ENCODE measurements around the gene FAF1.
"Not testable (repeated sequence)": the region's sequence is repeated elsewhere in the genome, so short reads cannot be mapped to it uniquely, and the experiment has no call there.

FAF1 gene

DNA sequence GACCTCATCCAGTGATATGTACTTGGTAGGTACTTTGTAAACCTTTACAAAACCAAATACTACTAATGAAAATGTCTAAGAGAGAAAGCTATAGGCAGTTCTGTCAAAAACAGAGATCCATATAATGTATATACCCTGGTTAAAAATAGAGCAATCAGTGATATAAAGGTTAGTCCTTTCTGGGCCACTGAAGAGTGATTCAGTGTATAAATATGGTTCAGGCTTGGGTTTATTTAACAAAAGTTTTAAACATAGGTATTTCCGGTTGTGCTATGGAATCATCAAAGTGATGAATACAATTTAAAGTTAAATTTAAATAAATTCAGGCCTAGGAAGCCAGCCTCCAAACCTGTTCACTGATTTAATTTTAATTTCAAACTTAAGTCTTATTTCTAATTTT, 428.5 kb downstream of the FAF1 start:
- no peak for DNase-seq

DNA sequence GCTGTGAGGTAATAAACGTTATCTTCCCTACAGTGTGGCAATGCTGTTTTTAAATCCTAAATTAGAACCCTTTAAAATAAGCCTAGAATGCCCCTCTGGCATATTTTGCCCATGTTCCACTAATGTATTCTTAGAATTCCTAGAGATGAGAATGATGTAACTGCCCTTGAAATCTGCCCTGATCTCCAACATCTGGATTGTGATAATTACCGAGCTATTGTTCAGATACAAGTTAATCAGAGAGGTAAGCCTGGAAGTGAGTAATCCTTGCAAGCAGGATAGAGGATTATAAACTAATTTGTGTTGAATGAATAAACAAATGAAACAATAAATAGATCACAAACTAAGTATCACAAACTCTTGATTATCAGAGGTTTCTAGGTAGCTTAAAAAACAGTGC, 429.0 kb downstream of the FAF1 start:
- no peak for DNase-seq

DNA sequence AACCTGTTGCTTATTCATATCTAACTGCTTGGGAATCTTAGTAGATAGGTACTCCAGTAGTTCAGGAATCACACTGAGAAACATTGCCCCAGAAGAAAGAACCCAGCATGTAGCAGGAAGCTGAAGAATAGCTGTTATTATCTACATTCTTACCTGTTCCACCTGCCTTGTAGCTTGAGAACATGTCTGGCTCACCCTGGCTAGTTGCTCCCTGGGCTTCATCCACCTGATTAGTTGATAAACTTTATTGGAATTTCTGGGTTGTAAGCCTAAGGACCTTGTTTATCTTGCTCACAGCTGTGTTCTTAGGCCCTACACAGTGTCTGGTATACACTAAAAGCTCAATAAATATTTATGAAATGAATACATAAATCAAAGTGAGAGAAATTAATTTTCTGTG, 430.6 kb downstream of the FAF1 start:
- no peak for DNase-seq

DNA sequence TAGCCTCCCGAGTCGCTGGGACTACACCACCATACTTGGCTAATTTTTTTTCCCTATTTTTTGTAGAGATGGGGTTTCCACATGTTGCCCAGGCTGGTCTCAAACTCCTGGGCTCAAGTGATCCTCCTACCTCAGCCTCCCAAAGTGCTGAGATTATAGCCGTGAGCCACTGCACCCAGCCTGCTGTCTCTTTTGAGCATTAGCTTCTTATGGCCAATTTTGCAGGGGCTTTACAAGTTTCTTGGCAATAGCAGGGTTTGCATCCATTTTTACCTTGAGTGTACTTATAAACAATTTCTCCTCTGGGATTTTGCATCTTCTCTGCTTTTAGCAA, 432.1 kb downstream of the FAF1 start:
- not testable (repeated sequence) for DNase-seq

DNA sequence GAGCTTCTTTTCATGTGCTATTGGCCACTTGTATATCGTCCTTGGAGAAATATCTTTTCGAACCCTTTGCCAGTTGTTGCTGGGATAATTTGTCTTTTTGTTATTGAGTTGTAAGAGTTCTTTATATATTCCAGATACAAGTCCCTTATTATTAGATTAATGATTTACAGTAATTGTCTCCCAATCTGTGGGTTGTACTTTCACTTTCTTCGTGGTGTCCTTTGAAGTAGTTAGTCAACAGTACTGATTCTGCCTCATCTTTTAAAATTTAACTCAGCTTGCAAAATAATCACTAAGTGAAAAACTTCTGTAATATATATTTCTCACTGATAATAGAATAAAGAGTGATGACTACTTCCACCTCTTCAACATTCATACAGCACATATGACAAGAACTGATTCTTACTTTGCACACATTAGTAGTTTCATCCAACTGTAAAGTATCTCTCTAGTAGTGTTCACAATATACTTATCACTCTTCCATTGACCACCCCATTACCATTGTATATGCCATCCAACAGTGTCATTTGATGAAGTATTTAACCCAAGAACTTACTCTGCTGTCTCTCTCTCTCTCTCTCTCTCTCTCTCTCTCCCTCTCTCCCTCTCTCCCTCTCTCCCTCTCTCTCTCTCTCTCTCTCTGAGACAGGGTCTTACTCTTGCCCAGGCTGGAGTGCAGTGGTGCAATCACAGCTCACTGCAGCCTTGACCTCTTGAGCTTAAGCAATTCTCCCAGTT, 432.6 kb downstream of the FAF1 start:
- DNase-seq = no peak

DNA sequence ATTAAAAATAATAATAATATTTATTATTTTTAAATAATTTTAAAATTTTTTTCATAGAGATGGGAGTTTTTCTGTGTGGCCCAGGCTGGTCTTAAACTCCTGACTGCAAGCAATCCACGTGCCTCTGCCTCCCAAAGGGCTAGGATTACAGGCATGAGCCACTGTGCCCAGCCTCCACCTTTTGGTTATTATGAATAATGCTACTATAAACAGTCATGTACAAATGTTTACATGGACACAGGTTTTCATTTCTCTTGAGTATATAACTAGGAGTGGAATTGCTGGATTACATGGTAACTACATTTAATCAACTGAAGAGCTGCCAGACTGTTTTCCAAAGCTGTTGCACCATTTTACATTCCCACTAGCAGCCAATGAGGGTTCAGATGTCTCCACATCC, 433.6 kb downstream of the FAF1 start:
- DNase-seq = no peak

DNA sequence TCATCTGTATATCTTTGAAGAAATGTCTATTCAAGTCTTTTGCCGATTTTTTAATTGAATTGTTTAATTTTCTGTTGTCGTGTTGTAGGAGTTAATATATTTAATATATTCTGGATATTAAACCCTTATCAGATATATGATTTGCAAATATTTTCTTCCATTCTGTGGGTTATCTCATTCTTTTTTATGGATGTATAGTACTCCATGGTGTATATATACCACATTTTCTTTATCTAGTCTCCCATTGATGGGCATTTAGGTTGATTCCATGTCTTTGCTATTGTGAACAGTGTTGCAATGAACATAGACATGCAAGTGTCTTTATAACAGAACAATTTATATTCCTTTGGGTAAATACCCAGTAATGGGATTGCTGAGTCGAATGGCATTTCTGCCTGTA, 436.5 kb downstream of the FAF1 start:
- no peak for DNase-seq

DNA sequence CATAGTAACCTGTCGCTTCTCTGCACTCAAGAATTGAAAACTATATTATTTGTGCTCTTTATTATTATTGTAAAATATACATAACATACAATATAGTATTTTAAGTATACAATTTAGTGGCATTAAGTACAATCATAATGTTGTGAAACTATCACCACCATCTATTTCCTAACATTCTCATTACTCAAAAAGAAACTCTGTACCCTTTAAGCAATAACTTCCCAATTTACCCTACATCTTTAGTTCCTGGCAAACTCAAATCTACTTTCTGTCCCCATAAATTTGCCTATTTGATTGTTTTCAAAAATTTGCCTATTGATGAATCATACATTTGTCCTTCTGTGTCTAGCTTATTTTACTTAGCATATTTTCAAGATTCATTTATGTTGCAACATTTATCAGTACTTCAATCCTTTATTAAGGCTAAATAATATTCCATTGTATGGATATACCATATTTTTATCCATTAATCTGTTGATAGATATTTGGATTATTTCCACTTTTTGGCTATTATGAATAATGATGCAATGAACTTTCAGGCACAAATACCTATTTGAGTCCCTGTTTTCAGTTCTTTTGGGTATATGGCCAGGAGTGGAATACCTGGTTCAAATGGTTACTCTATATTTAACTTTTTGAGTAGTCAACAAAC, 437.2 kb downstream of the FAF1 start:
- DNase-seq = peak in 1 of 2 donors; percentile 57

DNA sequence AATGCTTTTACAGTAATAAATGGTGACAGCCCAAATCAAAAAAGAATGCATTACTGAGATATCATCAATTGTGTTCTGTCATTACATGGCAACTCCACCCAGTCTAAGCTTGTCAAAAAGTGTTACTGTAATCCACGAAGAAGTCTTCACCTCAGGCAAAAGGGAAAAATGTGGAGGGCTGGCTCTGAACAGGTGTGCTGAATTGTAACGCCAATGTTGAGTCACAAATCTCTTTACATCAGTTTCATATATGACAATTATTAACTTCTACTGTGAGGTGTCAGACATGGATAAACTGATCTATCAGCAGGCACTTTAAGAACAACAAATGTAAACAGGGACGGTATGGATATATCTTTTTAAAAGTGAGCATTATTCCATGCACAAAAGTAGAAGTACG, 438.4 kb downstream of the FAF1 start:
- DNase-seq = no peak

DNA sequence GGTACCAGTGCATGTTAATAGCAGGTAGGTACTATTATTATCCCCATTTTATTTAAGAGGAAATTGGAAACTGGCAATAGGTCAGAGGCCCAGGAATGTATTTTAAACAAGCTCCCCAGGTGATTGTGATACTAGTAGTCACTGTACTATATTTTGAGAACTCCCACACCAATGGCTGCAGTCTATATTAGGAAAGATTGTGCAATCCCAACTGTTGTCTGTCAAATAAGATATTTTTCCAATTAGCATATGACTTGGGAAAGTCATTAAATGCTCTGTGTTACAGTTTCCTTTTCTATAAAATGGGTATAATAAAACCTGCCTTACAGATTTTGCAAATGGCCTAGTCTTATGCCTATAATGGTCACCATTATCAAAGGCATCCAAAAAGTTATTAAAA, 442.6 kb downstream of the FAF1 start:
- no peak for DNase-seq

DNA sequence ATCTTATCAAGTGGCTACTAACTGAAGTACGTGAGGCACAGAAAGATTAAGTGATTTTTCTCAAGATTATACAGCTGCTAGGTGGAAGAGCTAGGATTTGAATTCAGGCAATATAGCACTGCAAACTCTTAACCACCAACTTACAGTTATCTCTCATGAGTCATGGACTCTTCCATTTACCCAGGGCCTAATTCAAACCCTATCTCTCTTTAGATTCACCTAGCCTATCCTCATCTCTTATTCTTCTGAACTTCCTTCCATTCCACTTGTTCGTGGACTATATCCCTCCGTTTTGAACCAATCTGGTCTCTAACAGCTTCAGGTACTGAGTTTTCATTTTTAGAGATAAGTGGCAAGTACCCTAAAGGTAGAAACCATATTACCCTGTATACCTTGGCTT, 444.0 kb downstream of the FAF1 start:
- no peak for DNase-seq

DNA sequence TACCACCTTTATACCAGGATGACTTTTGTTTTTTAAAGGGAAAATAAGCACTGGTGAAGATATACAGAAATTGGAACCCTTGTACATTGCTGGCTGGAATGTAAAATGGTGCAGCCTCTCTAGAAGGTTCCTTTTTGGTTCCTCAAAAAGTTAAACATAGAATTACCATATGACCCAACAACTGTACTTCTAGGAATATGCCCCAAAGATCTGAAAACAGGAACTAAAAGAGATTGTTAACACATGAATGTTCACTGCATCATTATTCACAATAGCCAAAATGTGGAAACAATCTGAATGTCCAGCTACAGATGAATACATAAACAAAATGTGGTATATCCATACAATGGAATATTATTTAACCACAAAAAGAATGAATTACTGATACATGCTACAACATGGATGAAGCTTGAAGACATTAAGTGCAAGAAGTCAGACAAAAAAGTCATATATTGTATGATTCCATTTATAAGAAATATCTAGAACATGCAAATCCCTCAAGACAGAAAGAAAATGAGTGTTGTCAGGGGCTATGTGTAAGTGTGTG, 452.0 kb downstream of the FAF1 start:
- DNase-seq = peak; percentile 34 to 80

DNA sequence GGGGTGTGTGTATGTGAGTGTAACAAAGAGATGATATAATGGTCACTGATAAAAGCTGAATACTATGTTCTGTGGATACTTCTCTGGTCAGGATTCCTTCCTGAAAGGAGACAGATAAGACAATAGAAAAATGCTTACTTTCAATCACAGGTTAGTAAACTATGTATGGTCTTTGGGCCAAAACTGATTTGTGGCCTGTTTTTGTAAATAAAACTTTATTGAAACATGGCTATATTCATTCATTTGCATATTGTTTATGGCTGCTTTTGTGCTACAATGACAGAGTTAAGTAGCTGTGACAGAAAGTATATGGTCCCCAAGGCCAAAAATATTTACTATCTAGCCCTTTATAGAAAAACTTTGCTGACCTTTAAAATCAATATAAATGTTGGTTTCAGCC, 454.6 kb downstream of the FAF1 start:
- DNase-seq = no peak

DNA sequence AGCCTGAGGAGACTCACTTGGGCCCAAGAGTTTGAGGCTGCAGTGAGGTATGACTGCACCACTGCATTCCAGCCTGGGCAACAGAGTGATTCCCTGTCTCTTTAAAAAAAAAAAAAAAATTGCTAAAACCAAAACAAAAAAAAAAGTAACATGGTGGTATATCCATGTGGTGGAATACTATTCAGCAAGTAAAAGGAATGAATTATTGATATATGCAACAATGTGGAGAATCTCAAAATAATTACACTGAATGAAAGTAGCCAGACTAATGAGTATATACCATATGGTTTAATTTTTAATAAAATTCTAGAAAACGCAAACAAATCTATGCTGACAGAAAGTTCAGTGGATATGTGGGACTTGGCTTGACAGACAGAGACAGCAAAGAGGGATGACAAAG, 456.6 kb downstream of the FAF1 start:
- no peak for DNase-seq

DNA sequence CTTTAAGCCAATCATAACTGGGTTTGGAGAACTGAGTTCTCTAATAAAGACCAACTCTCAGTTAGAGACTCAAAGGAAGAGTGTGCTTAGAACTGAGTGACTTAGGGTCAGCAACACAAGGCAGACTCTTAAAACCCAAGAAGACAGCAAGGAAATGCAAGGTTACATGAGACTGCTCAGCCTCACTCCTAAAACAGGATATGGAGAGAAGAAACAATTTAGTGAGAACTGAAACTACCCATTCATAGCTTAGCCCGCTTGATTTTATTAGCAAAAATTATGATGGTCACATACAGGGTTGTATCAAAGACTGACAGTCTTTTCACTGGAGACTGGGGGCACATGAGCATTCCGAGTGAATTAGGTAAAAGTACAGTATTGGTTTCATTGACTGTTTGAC, 457.9 kb downstream of the FAF1 start:
- DNase-seq = no peak

DNA sequence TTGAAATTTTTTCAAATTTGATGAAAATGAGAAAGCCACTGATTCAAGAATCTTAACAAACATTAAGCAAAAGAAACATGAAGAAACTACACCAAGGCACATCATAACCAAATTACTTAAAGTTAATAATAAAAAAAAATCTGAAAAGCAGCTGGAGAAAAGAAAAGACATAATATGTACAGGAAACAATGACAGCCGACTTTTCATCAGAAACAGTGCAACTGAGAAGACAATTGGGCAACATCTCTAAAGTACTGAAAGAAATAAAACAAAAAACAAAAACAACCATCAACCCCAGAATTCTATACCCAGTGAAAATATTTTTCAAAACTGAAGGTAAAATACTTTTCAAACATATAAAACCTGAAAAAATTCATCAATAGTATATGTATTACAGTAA, 463.1 kb downstream of the FAF1 start:
- DNase-seq = no peak

DNA sequence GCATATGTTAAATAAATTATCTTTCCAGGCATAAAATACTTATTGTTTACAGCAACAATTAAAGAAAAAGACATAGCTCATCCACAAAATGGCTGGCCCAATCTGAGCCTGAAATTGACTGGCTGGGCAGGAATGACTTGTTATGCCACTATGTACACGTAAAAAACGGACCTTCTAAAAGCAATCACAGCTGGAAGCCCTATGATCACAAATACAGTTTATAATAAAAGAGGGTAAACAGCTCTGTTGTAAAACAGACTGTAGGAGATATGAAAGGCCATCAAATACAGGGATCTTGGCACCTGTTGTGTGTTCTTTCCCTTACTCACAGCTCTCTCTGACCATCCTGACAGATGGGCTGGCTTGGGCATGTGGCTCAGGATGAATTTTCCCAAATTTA, 466.4 kb downstream of the FAF1 start:
- DNase-seq = no peak

DNA sequence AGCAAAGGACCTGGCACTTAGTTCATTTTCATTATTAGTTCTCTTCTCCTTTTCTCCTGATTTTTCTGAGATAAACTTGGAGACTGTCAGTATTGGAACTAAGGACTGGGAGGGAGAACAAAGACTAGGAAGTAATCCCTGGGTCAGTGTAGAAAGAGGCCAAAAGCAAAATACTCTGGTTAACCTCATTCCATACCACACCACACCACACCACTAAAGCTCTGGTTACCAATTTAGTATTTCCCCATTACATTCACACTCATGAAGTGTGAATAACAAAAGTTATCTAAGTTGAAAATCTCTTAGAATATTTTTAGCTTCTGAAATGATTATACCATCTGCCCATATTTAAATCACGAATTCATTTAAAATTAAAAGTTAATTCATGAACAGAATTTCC, 467.9 kb downstream of the FAF1 start:
- DNase-seq = no peak

DNA sequence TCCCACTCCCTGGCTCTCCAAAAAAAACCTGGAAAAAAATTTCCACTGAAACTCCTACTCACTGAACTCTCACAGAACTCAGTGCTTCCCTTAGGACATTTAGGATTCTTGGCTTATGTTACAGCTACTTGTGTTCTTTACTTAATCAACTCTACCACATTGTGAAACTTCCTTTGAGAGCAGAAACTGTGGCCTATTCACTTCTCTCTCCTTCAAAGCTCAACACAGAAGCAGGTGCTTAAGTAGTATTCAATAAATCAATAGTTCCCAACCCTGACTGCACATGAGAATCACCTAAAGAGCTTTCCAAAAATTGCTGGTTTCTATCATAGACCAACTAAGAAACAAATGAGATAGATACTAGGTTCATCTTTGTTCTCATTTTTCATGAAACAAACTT, 468.9 kb downstream of the FAF1 start:
- DNase-seq = no peak

DNA sequence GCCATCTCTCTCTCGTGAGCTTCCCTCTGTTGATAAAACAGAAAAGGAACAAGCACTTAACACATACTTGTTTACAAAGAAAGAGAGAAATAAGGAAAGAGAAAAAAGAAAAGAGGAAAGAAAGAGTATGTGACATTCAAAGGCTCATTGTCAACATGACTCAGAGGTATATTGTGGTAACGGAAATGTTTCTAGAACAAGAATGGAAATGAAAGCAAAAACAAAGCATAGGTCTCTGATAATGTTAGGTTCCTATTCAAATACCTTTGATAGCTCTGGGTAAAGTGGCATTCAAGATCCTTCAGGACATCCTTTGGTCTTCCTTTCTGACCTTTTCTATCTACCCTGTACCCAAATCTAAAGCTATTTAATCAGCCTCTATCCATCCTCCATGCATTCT, 469.4 kb downstream of the FAF1 start:
- DNase-seq = no peak

DNA sequence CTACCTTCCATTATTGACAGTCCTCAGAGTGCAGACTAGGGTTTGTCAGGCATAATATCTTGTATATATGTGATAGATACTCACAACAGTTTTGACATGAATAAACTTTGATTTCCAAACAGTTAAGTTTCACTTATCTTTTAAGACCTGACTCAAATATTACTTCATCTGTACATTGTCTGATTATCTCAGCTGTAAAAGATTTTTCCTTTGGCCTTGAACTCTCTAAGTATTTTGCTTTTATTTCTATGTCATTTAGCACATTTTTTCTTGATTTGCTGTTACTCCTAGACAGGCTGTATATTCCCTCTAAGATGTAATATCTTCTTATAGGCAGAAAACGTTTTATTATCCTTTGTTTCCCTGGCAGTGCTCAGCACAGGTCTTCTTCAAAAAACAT, 471.2 kb downstream of the FAF1 start:
- DNase-seq = no peak

DNA sequence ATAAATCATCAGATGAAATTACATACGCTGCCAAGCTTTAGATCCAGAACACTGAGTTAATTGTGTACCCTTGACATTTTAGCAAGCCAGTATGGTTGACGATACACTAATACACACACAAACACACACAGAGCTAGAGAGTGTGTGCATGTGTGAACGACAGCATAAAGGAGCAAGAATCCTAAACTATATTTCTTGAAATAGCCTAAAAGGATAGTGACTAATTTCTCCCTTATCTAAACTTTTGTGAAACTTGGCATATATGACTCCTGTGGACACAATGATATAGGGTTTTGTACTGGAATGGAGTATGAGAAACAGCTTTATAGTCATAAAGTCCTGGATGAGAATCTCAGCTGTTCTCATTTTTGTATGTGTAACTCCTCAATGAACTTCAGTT, 471.7 kb downstream of the FAF1 start:
- DNase-seq = no peak

DNA sequence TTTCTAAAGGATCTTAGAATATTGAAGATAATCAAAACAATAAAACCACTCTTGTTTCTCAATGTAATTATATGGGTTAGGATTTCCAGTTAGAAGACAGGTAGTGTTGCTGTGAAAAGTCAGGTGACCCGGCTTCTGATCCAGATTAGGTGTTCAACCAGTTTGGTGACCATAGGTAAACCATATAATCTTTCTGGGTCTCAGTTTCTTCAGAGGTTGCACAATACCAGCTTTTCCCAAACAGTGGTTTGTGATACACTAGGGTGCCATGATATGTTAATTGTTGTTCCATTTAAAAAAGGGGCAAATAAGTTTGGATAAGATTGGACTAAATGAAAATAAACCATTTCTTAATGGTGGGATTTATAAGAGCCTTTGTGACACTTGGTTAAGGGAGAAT, 472.3 kb downstream of the FAF1 start:
- DNase-seq = no peak

DNA sequence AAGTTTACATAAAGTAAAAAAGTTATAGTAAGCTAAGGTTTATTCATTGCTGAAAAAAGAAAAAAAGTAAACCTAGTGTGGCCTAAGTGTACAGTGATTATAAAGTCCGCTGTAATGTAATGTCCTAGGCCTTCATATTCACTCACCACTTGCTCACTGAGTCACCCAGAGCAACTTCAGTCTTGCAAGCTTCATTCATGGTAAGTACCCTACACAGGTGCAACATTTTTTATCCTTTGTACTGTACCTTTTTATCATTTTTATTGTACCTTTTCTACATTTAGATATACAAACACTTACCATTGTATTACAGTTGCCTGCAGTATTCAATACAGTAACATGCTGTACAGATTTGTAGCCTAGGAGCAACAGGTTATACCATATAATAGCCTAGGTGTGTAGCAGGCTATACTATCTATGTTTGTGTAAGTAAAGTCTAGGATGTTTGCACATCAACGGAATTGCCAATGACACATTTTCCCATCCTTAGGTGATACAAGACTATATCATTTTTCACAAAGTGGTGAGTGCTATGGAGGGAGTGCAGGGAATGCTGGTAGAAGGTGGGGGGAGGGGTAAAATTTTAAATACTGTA, 478.8 kb downstream of the FAF1 start:
- no peak for DNase-seq

Data from inflammatory macrophage (primary cell).